Colonic mucosa (tissue), 4 donors: Measurements from ENCODE around the gene AIF1. TPM values are rescaled to one million over a fixed set of nuclear protein-coding genes. Genes with fewer than 3 reads are reported as not detected.

Experiments
- DNase-seq: peaks from one replicate; pipeline ENCODE4 v3.0.0-alpha.2; 2020
- H3K27ac ChIP-seq: fragments of 200-600 bp; one replicate; pipeline ENCODE4 v1.8.0; 2021
- H3K27me3 ChIP-seq: fragments of 200-600 bp; one replicate; pipeline ENCODE4 v1.8.0; 2021
- H3K36me3 ChIP-seq: fragments of 200-600 bp; one replicate; pipeline ENCODE4 v1.8.0; 2021
- H3K4me1 ChIP-seq: fragments of 200-600 bp; one replicate; pipeline ENCODE4 v1.8.0; 2021; ENCODE audit warnings: mild to moderate bottlenecking
- H3K4me3 ChIP-seq: fragments of 200-600 bp; one replicate; pipeline ENCODE4 v1.8.0; 2021
- H3K9ac ChIP-seq, 2 donors: one replicate each; pipeline ENCODE4 v1.7.0; 2013; ENCODE audit warnings: control low read depth in 2 of 2, low read depth in 2 of 2, low read length in 2 of 2
- H3K9me3 ChIP-seq: fragments of 200-600 bp; one replicate; pipeline ENCODE4 v1.8.0; 2021
- CTCF ChIP-seq: fragments of 200-600 bp; IDR thresholded peaks from one replicate; pipeline ENCODE4 v1.8.0; 2022; ENCODE audit warnings: antibody characterized with exemption, mild to moderate bottlenecking
- intact Hi-C: fragments of 100-400 bp; cut with DNase I; formaldehyde crosslinking; loops from one replicate; pipeline ENCODE4 v1.14.1; 2022
- microRNA-seq: library from miRNA; unstranded; fragments of <30 nt; microRNA quantifications from one replicate; pipeline ENCODE4, GENCODE V29; 2019
- total RNA-seq, 2 donors: library from RNA; stranded (reverse); fragmentation: NEBNext Ultra II Directional in 1 of 2; extraction: Animal tissue kit (Norgen Biotek cat#: 25700) in 1 of 2; gene quantifications; one replicate each; pipeline ENCODE4 v1.2.1, GENCODE V29; 2021
- donor health status: healthy.
- donor health status: DM: no; HTN: no; CAD: no.
- donor health status: DM: no; HTN: no; CAD: no.

The AIF1 gene
- total RNA-seq, 2 donors from 2014 or later = 5.0 to 20.7 TPM

- Histone ChIP-seq H3K4me1 (peaks cover 20% of the 10 kb centered on the region), H3K9ac (peak overlapping the region; percentile 81 to 96), H3K4me3 (peak overlapping the region; percentile 87), H3K36me3 (peaks cover 27% of the 10 kb centered on the region), H3K27me3 (no peaks in the 10 kb centered on the region), H3K9me3 (no peaks in the 10 kb centered on the region), H3K27ac (peak overlapping the region; percentile 91)
- no peak for TF ChIP-seq CTCF
- intact Hi-C loops = no loop called here
- DNase-seq = no peak
These were observed 51.4 kb downstream of the AIF1 start for GRCh38 chr6:31666337-31666965.

Small RNAs within 50 kb of the gene (microRNA-seq; reads per million reads assigned to microRNA genes)
- gene MIR6832 = not detected

Other genes starting within 250 kb of the AIF1 start
- gene MICA, start 211.6 kb upstream of the AIF1 start, total RNA-seq = 10 to 100 TPM; 15.0 to 26.7 TPM
- 1 to 10 TPM; 5.6 to 6.7 TPM for gene MICB, start 117.1 kb upstream of the AIF1 start, total RNA-seq
- gene MCCD1, start 86.3 kb upstream of the AIF1 start, total RNA-seq = not detected
- 100 to 1,000 TPM; 213 to 422 TPM for gene DDX39B, start 73.2 kb upstream of the AIF1 start, total RNA-seq
- gene ATP6V1G2, start 68.6 kb upstream of the AIF1 start, total RNA-seq = under 1 TPM; 0.57 to 0.85 TPM
- gene NFKBIL1, start 67.6 kb upstream of the AIF1 start, total RNA-seq = 10 to 100 TPM; 16.1 to 18.8 TPM
- gene LTA, start 42.9 kb upstream of the AIF1 start, total RNA-seq = 1 to 10 TPM in 1 of 2 donors, under 1 TPM in 1; 0.35 to 2.4 TPM
- 1 to 10 TPM in 1 of 2 donors, under 1 TPM in 1; 0.48 to 1.4 TPM for gene TNF, start 39.7 kb upstream of the AIF1 start, total RNA-seq
- 1 to 10 TPM; 3.4 to 5.7 TPM for gene LTB, start 32.8 kb upstream of the AIF1 start, total RNA-seq
- 1 to 10 TPM; 4.8 to 9.2 TPM for gene LST1, start 29.0 kb upstream of the AIF1 start, total RNA-seq
- gene NCR3, start 22.2 kb upstream of the AIF1 start, total RNA-seq = under 1 TPM; 0.67 to 0.90 TPM
- gene PRRC2A, start 5.5 kb downstream of the AIF1 start, total RNA-seq = 100 to 1,000 TPM; 107 to 171 TPM
- gene BAG6, start 37.4 kb downstream of the AIF1 start, total RNA-seq = 100 to 1,000 TPM; 266 to 337 TPM
- 1 to 10 TPM; 1.6 to 2.4 TPM for gene APOM, start 40.7 kb downstream of the AIF1 start, total RNA-seq
- 10 to 100 TPM; 28.3 to 32.8 TPM for gene C6orf47, start 45.5 kb downstream of the AIF1 start, total RNA-seq
- 10 to 100 TPM; 11.0 to 14.9 TPM for gene GPANK1, start 49.8 kb downstream of the AIF1 start, total RNA-seq
- 100 to 1,000 TPM; 140 to 152 TPM for gene CSNK2B, start 50.8 kb downstream of the AIF1 start, total RNA-seq
- gene LY6G5B, start 54.7 kb downstream of the AIF1 start, total RNA-seq = 1 to 10 TPM; 4.4 to 9.0 TPM
- 1 to 10 TPM; 1.9 to 2.8 TPM for gene LY6G5C, start 65.8 kb downstream of the AIF1 start, total RNA-seq
- gene ABHD16A, start 88.1 kb downstream of the AIF1 start, total RNA-seq = 10 to 100 TPM; 56.8 to 65.2 TPM
- gene LY6G6F, start 91.6 kb downstream of the AIF1 start, total RNA-seq = not detected
- gene LY6G6D, start 100.1 kb downstream of the AIF1 start, total RNA-seq = not detected
- 1 to 10 TPM in 1 of 2 donors, not detected in 1; 2.3 TPM for gene LY6G6C, start 106.5 kb downstream of the AIF1 start, total RNA-seq
- under 1 TPM; 0.19 to 0.57 TPM for gene MPIG6B, start 108.1 kb downstream of the AIF1 start, total RNA-seq
- gene DDAH2, start 114.1 kb downstream of the AIF1 start, total RNA-seq = 10 to 100 TPM; 92.1 to 98.7 TPM
- 100 to 1,000 TPM; 622 to 646 TPM for gene CLIC1, start 121.3 kb downstream of the AIF1 start, total RNA-seq
- 10 to 100 TPM; 13.3 to 34.2 TPM for gene MSH5, start 124.8 kb downstream of the AIF1 start, total RNA-seq
- gene SAPCD1, start 147.4 kb downstream of the AIF1 start, total RNA-seq = 1 to 10 TPM; 1.7 to 8.9 TPM
- 10 to 100 TPM in 1 of 2 donors, 1 to 10 TPM in 1; 6.1 to 10.1 TPM for gene VWA7, start 162.1 kb downstream of the AIF1 start, total RNA-seq
- 100 to 1,000 TPM in 1 of 2 donors, 10 to 100 TPM in 1; 40.8 to 136 TPM for gene VARS1, start 180.5 kb downstream of the AIF1 start, total RNA-seq
- gene LSM2, start 191.7 kb downstream of the AIF1 start, total RNA-seq = 10 to 100 TPM; 37.6 to 61.3 TPM
- gene HSPA1L, start 200.0 kb downstream of the AIF1 start, total RNA-seq = 1 to 10 TPM in 1 of 2 donors, under 1 TPM in 1; 0.98 to 1.4 TPM
- gene HSPA1A, start 200.3 kb downstream of the AIF1 start, total RNA-seq = 100 to 1,000 TPM; 248 to 397 TPM
- gene HSPA1B, start 212.5 kb downstream of the AIF1 start, total RNA-seq = 100 to 1,000 TPM; 278 to 543 TPM
- gene NEU1, start 247.6 kb downstream of the AIF1 start, total RNA-seq = 10 to 100 TPM; 33.8 to 47.4 TPM